Mononuclear cell (primary cell): ENCODE results near the gene OR52E5. TPM values are rescaled to one million over a fixed set of nuclear protein-coding genes. Genes with fewer than 3 reads are reported as not detected.

Experiments
- H3K27me3 ChIP-seq: 2 replicates; pipeline ENCODE4 v1.6.0; 2011; ENCODE audit warnings: low read length, control low read depth; ENCODE audit not compliant: insufficient read depth
- H3K4me1 ChIP-seq: 2 replicates; pipeline ENCODE4 v1.5.1; 2011; ENCODE audit warnings: mild to moderate bottlenecking, low read length, control low read depth; ENCODE audit not compliant: insufficient read depth
- H3K4me3 ChIP-seq: 2 replicates; pipeline ENCODE4 v1.5.1; 2011; ENCODE audit warnings: mild to moderate bottlenecking, low read length, moderate library complexity
- H3K9me3 ChIP-seq: 2 replicates; pipeline ENCODE4 v1.5.1; 2011; ENCODE audit warnings: low read depth, mild to moderate bottlenecking, control low read depth, low read length
- total RNA-seq: library from RNA; depleted of rRNA; stranded (reverse); fragments of >200 nt; gene quantifications from one replicate; pipeline ENCODE4 v1.2.3, GENCODE V29; 2012

The OR52E5 gene
- total RNA-seq, 1 donor = not detected

GRCh38 chr11:5923794-5924193 is 30.8 kb downstream of the OR52E5 start:
- H3K9me3 ChIP-seq = no peaks in the 10 kb centered on the region
- H3K27me3 ChIP-seq = no peaks in the 10 kb centered on the region
- no peaks in the 10 kb centered on the region for H3K4me1 ChIP-seq
- H3K4me3 ChIP-seq = no peak overlapping the region

- Histone ChIP-seq H3K27me3 (no peaks in the 10 kb centered on the region), H3K4me1 (no peaks in the 10 kb centered on the region), H3K9me3 (no peaks in the 10 kb centered on the region), H3K4me3 (no peak overlapping the region)
Measured at GRCh38 chr11:5928271-5928670, 35.3 kb downstream of the OR52E5 start.

GRCh38 chr11:5928811-5929210 is 35.8 kb downstream of the OR52E5 start:
- no peaks in the 10 kb centered on the region for H3K9me3 ChIP-seq
- H3K4me3 ChIP-seq = no peak overlapping the region
- H3K4me1 ChIP-seq = no peaks in the 10 kb centered on the region
- no peaks in the 10 kb centered on the region for H3K27me3 ChIP-seq

- no peaks in the 10 kb centered on the region for H3K9me3 ChIP-seq
- H3K4me1 ChIP-seq = no peaks in the 10 kb centered on the region
- no peak overlapping the region for H3K4me3 ChIP-seq
- no peaks in the 10 kb centered on the region for H3K27me3 ChIP-seq
Measured at GRCh38 chr11:5929571-5930368, 36.8 kb downstream of the OR52E5 start.

- Histone ChIP-seq H3K4me1 (no peaks in the 10 kb centered on the region), H3K27me3 (no peaks in the 10 kb centered on the region), H3K9me3 (no peaks in the 10 kb centered on the region), H3K4me3 (no peak overlapping the region)
Measured at GRCh38 chr11:5930614-5931013, 37.6 kb downstream of the OR52E5 start.

- H3K4me3 ChIP-seq = no peak overlapping the region
- no peaks in the 10 kb centered on the region for H3K4me1 ChIP-seq
- H3K9me3 ChIP-seq = no peaks in the 10 kb centered on the region
- H3K27me3 ChIP-seq = no peaks in the 10 kb centered on the region
Measured at GRCh38 chr11:5931061-5931460, 38.1 kb downstream of the OR52E5 start.

- Histone ChIP-seq H3K4me3 (no peak overlapping the region), H3K27me3 (no peaks in the 10 kb centered on the region)
Measured at GRCh38 chr11:5932671-5933070, 39.7 kb downstream of the OR52E5 start.

GRCh38 chr11:5933116-5933515 is 40.1 kb downstream of the OR52E5 start:
- Histone ChIP-seq H3K9me3 (no peaks in the 10 kb centered on the region), H3K27me3 (no peaks in the 10 kb centered on the region), H3K4me1 (no peaks in the 10 kb centered on the region), H3K4me3 (no peak overlapping the region)

More at GRCh38 chr11:5932671-5933070, 39.7 kb downstream of the OR52E5 start:
- H3K9me3 ChIP-seq = no peaks in the 10 kb centered on the region
- no peaks in the 10 kb centered on the region for H3K4me1 ChIP-seq

GRCh38 chr11:5937868-5938602 is 45.0 kb downstream of the OR52E5 start:
- no peaks in the 10 kb centered on the region for H3K4me1 ChIP-seq
- H3K4me3 ChIP-seq = no peak overlapping the region
- no peaks in the 10 kb centered on the region for H3K9me3 ChIP-seq
- peaks cover 4% of the 10 kb centered on the region for H3K27me3 ChIP-seq

GRCh38 chr11:5938603-5938965 is 45.6 kb downstream of the OR52E5 start:
- H3K9me3 ChIP-seq = no peaks in the 10 kb centered on the region
- no peak overlapping the region for H3K4me3 ChIP-seq
- H3K27me3 ChIP-seq = peaks cover 4% of the 10 kb centered on the region
- H3K4me1 ChIP-seq = no peaks in the 10 kb centered on the region

GRCh38 chr11:5940748-5941147 is 47.7 kb downstream of the OR52E5 start:
- H3K4me3 ChIP-seq = no peak overlapping the region
- H3K4me1 ChIP-seq = no peaks in the 10 kb centered on the region
- peaks cover 4% of the 10 kb centered on the region for H3K27me3 ChIP-seq
- no peaks in the 10 kb centered on the region for H3K9me3 ChIP-seq

- Histone ChIP-seq H3K4me3 (no peak within 1 kb of the TSS), H3K27me3 (peaks cover 4% of the 10 kb centered on the region), H3K4me1 (no peaks in the 10 kb centered on the region), H3K9me3 (no peaks in the 10 kb centered on the region)
Measured at GRCh38 chr11:5941951-5942350, 48.9 kb downstream of the OR52E5 start, which contains the start of gene OR56A3. OR56A3 (plus strand) TSS chr11:5942251; CDS start chr11:5947347, 5,096 bp downstream.

Other genes starting within 250 kb of the OR52E5 start
- 6.5 TPM for gene TRIM5, start 208.1 kb upstream of the OR52E5 start, total RNA-seq
- gene TRIM22, start 203.4 kb upstream of the OR52E5 start, total RNA-seq = 252 TPM
- gene OR56B1, start 156.8 kb upstream of the OR52E5 start, total RNA-seq = 0.42 TPM
- 1.0 TPM for gene OR52N4, start 139.0 kb upstream of the OR52E5 start, total RNA-seq
- gene OR52N5, start 109.9 kb upstream of the OR52E5 start, total RNA-seq = not detected
- gene OR52N1, start 101.9 kb upstream of the OR52E5 start, total RNA-seq = not detected
- gene OR52N2, start 84.3 kb upstream of the OR52E5 start, total RNA-seq = not detected
- gene OR52E6, start 51.3 kb upstream of the OR52E5 start, total RNA-seq = not detected
- gene OR52E8, start 35.5 kb upstream of the OR52E5 start, total RNA-seq = not detected
- not detected for gene OR52E4, start 12.6 kb upstream of the OR52E5 start, total RNA-seq
- gene OR56A3, start 49.0 kb downstream of the OR52E5 start, total RNA-seq = under 0.01 TPM
- gene OR56A5, start 75.3 kb downstream of the OR52E5 start, total RNA-seq = not detected
- gene OR52L1, start 93.8 kb downstream of the OR52E5 start, total RNA-seq = not detected
- gene OR56A4, start 113.7 kb downstream of the OR52E5 start, total RNA-seq = not detected
- under 0.01 TPM for gene OR56A1, start 137.6 kb downstream of the OR52E5 start, total RNA-seq
- not detected for gene OR56B4, start 214.5 kb downstream of the OR52E5 start, total RNA-seq